GM21825 (cell line): ENCODE measurements around the gene KRT6A.
"Not testable (repeated sequence)": the region's sequence is repeated elsewhere in the genome, so short reads cannot be mapped to it uniquely, and the experiment has no call there.

Source experiments
- ATAC-seq: cut with Tn5 transposase; IDR thresholded peaks from one replicate; pipeline ENCODE4 v1.9.1; 2021; ENCODE audit warnings: mild to moderate bottlenecking, moderate library complexity; ENCODE audit not compliant: unreplicated experiment

The KRT6A gene

GRCh38 chr12:52506858-52507715 lies 14.0 kb upstream of the KRT6A start:
- no peak for ATAC-seq

DNA sequence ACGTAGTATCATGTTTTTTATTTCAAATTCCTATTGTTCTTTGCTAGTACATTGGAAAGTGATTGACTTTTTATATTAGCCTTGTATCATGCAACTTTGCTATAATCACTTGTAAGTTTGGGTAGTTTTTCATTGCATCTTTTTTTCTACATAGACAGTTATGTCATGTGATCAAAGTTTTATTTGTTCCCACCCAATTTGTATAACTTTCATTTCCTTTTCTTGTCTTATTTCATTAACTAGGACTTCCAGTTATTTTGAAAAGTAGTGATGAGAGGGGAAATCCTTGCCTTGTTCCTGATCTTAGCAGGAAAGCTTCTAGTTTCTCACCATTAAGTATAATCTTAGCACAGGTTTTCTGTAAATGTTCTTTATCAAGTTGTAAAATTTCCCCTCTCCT lies 9.8 kb upstream of the KRT6A start:
- ATAC-seq = no peak

- no peak for ATAC-seq
Measured at GRCh38 chr12:52501490-52501889, 8.4 kb upstream of the KRT6A start.

DNA sequence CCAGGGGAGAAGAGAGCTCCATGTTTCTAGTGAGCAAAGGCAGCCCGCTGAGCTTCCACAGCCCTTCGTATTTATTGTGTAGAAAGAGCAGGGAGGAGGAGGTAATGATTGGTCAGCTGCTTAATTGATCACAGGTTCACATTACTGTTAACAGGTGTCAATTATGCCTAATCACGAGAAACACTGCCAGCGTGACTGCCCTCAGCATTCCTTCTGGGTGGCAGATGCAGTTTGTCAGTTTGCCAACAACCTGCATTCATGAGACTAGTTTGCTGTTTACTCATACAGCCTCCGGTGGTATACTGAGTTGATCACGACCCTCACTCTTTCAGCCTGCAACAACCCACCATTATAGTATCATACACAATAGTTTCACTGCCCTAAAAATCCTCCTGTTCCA lies 7.5 kb upstream of the KRT6A start:
- ATAC-seq = not testable (repeated sequence)

GRCh38 chr12:52499806-52500560 lies 6.9 kb upstream of the KRT6A start:
- ATAC-seq = no peak

DNA sequence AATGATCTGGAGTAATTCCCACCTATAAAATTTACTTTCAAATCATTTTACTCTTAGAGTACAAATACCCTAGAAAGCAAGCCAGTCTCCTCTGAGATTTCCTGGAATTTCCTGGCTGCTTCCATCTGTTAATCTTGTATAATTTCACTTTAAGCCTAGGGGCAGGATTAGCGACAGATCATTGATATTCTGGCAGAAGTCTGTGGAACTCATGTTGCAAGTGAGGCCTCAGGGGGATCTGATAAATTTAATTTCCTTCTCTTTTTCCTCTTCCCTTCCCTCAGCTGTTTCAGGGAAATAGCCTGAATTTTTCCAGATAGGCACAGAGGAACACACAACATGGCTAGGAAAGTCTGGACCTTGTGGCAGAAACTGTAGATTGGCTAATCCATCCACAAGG lies 5.9 kb upstream of the KRT6A start:
- no peak for ATAC-seq

DNA sequence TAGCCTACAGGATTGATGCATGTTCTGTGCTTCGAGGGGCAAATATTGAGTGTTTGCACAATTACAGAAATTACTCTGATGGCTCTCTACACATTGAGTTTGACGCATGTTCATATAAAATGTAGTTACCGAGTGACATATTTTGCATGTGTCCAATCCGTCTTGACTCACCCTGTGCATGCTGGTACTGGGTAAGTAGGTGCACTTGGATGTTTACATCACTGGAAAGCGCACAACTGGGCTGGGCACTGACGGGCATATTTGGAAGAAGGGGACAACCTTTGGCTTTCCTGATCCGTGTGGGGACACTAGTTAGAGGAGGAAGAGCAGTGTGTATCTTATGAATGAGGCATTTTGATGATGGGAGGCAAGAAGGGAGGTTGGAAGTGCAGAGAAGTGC lies 4.9 kb upstream of the KRT6A start:
- no peak for ATAC-seq

- no peak for ATAC-seq
Measured at GRCh38 chr12:52496590-52497071, 3.6 kb upstream of the KRT6A start.

DNA sequence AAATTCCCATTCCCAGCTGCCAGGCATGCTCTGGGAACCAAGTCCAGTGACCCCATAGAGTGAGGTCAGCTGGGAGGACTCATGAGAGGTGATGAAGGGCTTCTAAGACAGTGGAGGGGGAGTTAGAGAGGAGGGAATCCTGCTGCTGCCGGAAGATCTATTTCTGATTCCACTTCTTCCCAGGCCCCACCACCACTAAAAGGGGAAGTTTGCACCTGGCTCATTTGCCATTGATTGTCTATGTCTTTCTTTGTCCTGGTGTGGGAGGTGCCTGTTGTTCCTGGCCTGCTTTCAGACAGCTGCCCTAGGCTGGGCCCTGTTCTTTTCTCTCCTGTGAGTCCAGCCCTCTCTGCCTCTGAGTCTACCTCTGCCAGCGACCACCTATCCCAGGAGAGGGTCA lies 3.0 kb upstream of the KRT6A start:
- no peak for ATAC-seq

GRCh38 chr12:52495389-52495788 lies 2.3 kb upstream of the KRT6A start:
- ATAC-seq = no peak

DNA sequence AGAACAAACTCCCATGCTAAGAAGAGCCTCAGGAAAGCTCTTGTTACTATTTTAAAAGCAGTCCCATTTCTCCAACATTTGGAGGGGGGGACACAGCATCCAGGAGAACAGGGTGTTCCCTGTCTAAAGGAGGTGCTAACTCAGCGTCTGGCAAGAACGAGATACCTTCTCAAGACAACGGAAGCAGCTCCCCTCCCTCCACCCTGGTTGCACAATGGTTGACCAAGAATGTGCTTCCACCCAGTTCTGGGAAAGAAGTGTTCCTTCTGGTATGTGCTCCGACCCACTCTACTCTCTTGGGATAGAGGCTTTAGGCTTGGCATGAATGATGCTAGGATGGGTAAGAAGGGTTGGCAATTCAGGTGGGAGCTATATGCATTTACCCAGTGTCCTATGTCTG lies 1.5 kb upstream of the KRT6A start:
- no peak for ATAC-seq

GRCh38 chr12:52494100-52494499 lies 1.0 kb upstream of the KRT6A start:
- ATAC-seq = no peak

DNA sequence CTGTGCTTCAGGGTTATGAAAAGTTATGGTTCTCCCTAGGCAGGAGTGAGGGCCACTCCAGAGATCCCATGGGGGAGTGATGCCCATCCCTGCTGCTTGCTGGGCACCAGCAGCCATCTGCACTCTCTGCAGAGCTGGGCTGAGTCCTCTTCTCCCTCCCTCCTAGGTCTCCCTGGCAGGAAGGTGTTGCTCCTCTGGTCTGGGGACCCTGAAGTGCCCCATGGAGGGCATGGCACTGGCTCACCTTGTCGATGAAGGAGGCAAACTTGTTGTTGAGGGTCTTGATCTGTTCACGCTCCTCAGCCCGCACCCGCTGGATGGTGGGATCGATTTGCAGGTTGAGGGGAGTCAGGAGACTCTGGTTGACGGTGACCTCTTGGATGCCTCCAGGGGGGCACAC lies 652 bp downstream of the KRT6A start:
- not testable (repeated sequence) for ATAC-seq

- ATAC-seq = not testable (repeated sequence)
Measured at GRCh38 chr12:52491495-52491894, 1.6 kb downstream of the KRT6A start.

DNA sequence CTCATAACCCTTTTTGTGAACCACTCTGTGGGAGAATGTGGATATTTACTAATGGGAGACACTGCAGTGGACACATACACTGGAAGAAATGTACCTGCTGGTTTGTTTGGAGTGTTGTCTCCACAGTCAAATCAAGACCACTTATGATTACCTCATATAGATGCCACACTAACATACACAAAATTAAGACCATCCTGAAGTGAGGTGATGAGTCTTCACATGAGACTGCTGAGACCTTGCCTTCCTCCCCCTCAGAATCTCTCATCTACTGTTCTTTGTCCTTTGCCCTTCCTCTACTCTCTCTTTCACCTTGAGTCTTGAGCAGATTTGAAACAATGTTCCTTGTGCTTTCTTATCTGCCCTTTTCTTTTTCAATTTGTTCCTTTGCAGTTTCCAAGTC lies 4.3 kb downstream of the KRT6A start:
- no peak for ATAC-seq

DNA sequence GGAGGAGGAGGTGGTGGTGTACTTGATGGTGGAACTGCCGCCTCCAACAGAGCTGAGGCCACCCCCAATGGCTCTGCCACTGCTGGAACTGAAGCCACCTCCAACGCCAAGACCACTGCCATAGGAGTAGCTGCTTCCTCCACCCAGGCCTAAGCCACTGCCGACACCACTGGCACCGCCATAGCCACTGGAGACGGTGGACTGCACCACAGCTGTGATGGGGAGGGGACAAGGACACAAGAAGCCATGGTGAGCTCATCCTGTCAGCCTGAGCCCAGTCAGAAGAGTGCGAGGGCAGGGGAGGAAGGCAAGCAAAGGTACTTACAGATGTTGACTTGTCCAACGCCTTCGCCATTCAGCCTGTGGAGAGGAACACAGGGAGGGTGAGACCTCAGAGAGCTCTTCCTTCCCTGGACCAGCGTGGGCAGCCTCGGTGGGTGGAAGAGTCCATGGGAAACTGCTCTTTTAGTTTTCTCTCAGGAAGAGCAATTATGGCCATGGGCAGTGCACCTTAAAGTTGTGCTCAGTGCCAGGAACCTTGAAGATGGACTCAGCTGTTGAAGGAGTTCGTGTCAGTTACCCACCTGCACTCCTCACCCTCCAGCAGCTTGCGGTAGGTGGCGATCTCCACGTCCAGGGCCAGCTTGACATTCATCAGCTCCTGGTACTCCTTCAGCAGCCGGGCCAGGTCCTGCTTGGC lies 5.2 kb downstream of the KRT6A start:
- ATAC-seq = not testable (repeated sequence)

DNA sequence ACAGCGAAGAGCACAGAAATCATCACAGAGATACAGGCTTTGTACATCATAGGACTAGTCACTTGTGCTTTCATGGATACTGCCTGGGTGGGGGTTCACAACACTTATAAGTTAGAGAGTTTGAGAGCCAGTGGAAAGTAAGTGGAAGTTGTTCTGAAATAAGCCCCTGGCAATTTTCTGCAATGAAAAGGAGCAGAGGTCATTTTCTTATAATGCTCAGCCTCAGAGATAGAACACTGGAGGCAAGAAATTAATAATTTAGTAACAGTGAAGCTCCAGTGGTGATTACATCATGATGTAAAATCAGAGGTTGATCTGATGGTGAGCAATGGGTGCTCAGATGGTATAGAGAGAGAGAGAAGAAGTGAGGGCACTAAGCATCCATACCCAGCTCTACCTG lies 5.8 kb downstream of the KRT6A start:
- no peak for ATAC-seq

GRCh38 chr12:52486166-52487105 lies 6.6 kb downstream of the KRT6A start:
- no peak for ATAC-seq

GRCh38 chr12:52480073-52480472 lies 13.0 kb downstream of the KRT6A start:
- ATAC-seq = no peak

- no peak for ATAC-seq
Measured at GRCh38 chr12:52477651-52478050, 15.4 kb downstream of the KRT6A start.
